GM19372 (cell line): ENCODE measurements around the gene PWWP2B.
A peak's percentile ranks its signal among the peaks of the same experiment; 100 is the strongest.

Experiments used
- ATAC-seq: cut with Tn5 transposase; IDR thresholded peaks from one replicate; pipeline ENCODE4 v1.9.1; 2021; ENCODE audit warnings: mild to moderate bottlenecking, low read depth, moderate library complexity; ENCODE audit not compliant: unreplicated experiment

PWWP2B gene

DNA sequence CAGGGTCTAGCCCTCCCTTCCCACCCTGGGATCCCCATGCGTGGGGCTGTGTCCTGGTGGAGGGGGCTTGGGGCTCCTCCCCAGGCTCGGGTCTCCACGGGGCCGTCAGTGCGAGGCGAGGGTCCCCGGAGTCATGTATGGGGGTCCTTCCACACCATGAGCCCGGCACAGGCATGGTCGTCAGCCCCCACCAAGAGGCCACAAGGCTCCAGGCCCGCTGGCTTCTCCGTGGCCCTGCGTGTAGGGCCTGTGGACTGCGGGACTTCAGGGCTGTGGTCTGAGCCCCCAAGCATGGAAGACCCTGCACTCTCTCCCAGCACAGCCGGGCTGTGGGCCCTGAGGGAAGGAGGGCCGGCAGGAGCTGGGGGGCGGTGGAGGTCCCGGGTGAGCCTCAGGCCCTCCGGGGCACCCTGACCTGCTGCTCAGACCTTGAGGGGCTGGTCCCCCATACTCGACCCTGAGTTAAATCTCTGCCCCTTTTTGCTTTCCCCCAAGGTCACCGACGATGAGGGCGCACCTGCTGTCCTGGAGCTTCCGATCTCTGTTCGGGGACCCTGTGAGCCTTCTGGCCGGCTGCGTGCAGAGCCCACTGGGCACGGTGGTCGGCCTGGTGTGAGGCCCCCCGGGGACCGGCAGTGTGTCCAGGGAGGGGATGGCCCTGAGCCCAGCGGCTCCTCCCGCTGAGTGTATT, 19.7 kb downstream of the PWWP2B start:
- no peak for ATAC-seq

DNA sequence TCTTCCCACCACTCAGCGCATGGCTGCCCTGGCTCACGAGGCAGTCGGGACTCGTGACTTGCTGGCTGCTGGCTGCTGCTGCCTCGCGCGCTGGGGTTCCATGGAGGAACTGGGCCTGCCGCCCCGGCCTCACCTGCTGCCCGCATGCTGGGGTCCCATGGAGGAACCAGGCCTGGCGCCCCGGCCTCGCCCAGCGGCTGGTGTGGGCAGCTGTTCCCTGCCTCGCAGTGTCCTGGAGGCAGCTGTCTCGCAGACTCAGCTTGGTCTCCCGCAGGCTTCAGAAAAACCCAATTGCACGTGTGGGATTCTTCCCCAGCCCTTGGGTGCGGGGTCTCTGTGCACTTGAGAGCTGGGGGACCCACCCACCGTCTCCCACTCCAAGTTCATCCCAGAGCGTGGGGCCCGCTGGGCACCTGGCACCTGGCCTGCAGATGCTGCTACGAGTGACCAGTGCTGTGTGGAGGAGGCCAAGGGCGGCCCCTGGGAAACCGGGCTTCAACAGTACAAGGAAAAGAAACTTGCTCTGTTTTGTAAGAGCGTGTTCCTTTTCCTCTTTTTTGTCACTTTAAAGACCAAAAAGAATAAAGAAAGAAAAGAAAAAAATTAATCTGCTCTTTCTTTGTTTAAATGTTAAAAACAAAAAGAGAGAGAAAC, 20.4 kb downstream of the PWWP2B start:
- ATAC-seq: no peak

DNA sequence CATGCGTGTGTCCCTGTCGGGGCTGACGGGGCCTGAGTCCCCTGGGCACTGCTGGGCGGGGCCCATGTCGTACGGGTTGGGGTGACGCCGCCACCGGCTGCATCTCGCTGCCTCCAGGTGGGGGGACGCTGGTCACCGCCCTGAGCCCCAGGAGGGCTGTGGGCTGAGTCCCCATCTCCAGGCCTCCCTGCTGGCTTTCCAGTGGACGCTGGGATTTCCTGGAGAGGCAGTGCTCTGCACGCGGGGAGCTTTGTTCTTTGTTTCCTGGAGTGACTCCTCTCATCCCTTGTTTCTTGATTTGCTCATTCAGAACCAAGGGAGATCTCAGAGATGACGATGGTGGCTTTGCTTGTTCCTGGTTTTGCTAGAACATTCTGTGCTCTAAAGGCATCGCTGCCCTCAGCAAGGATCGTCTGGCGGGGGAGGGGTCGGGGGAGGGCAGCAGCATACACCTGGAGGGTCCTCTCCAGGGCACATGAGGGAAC, 21.0 kb downstream of the PWWP2B start:
- ATAC-seq: no peak

DNA sequence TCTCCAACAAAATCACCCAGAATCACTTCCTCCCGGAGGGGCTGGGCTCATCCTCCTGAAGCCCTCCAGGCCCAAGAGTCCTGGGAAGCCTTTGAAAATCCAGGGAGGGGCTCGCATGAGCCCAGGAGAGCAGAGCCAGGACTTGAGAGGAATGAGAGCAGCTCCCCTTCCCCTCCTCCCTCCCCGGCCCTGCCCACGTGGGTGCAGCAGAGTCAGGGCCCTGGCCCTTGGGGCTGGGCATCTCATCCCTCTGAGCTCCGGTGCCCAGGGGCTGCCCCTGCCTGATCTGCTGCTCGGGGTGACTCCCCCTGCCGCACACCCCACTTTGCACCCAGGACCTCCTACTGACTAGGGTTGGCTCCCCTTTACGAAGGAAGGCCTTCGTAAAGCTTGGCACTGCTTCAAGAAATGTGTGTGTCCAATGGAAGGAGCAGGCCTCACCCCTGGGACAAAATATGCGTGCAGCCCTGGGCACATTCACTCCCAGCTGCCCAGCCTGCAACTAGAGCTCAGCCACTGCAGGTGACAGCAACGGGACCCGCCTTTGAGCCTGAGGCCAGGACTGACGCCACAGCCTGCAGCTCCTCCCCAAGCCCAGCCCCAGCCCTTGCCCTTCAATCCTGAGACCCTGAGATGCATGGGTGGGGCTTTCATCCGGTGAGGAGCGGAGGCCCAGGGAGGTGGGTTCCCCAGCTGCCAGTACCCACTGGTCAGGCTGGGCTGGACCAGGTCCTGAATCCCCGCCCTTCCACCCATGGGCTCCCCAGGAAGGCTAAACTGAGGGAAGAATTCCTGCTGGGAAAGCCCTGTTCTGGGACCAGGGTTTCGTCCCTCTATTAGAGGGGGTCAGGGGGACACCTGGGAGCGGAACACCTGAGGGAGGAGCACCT, 21.8 kb downstream of the PWWP2B start:
- ATAC-seq: no peak

DNA sequence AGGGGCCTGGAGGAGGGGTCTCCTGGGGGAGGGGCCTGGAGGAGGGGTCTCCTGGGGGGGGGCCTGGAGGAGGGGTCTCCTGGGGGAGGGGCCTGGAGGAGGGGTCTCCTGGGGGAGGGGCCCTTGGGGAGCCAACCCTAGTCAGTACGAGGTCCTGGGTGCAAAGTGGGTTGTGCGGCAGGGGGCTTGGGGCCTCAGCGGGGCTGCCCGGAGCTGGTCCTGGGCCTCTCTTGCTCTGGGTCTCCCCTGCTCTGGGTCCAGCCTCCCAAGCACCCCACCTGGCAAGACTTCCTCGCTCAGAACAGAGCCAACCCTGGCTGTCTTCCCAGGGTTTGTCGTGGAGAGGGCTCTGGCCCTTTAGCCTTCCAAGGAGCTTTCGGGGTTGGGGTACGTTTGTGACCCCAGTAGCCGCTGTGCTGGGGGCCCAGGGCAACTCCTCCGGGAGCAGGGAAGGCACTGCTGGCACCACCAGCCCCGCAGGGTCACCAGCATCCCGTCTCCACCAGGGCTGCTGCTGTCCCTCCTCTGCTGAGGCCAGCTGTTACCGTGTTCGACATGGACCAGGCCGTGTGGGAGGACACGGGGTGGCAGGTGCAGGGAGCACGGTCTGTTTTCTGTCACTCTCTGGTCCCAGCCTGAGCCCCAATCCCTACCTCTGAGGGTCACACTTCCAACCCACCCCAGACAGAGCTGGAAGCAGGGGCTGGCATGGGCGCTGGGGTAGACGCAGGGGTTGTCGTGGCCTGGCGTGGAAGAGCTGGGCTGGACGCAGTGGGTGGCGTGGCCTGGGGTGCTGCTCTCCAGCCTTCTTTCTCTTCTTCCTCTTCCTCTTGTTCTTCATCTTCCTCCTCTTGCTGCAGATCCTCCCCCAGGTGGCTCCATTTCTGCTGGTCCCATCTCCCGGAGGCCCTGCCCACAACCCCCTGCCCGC, 22.8 kb downstream of the PWWP2B start:
- no peak for ATAC-seq

DNA sequence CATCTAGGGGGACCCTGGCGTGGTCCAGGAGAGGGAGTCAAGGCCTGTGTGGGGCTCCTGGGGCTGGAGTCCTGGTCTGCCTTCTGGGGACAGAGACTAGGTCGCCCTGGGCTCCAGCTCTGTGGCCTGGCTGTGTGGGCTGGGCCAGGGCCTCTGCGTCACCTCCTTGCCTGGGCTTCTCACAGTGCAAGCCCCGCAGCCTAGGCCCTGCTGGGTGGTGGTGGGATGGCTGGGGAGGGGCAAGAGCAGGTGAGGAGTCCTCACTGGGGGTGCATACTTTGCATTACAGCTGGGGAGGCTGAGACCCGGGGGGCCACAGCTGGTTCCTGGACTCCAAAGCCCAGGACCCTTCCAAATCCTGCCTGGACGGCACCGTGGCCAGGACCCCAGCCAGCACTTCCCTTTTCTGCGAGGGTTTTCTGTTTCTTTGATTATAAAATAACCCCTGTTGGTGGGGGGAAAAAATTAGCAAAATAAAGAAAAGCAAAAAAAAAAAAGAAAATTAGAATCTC, 23.5 kb downstream of the PWWP2B start:
- no peak for ATAC-seq

DNA sequence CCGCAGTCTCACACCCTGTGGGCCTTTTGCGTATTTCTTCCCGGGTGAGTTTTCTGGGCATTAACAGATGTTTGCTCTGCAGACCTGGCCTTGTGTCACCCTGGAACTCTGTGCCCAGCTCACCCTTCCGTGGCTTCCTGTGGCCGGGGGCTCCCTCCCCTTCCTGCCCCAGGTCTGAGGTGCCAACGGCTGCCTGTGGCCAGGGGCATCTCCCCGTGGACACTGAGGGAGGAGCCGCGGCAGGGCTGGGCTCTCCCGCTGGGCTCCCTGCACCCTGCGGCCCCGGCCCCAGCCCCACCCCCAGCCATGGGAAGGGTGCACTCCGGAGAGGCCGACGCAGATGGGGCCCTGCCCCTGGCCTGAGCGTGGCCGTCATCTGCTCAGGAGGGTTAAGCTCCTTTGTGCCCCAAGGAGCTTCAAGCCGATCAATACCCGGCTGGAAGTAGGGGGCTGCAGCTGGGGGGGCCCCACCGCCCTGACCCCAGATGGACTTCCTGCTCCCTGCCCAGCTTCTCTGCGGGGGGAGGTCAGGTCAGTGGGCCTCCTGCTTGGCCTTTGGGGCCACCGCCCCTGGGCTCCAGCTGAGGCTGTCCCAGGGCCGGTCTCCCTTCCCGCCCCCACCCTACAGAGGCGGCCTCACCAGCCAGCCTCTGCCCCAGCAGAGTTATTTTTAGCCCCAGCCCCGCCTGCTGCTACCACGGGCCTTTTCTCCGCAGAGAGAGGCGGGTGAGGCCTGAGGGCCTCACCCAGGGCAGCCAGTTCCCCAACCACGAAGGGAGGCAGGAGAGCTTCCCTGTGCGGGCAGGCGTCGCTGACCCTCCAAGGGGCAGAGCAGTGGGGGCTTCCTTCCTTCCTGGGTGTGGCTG, 24.2 kb downstream of the PWWP2B start:
- peak; percentile 58 for ATAC-seq

DNA sequence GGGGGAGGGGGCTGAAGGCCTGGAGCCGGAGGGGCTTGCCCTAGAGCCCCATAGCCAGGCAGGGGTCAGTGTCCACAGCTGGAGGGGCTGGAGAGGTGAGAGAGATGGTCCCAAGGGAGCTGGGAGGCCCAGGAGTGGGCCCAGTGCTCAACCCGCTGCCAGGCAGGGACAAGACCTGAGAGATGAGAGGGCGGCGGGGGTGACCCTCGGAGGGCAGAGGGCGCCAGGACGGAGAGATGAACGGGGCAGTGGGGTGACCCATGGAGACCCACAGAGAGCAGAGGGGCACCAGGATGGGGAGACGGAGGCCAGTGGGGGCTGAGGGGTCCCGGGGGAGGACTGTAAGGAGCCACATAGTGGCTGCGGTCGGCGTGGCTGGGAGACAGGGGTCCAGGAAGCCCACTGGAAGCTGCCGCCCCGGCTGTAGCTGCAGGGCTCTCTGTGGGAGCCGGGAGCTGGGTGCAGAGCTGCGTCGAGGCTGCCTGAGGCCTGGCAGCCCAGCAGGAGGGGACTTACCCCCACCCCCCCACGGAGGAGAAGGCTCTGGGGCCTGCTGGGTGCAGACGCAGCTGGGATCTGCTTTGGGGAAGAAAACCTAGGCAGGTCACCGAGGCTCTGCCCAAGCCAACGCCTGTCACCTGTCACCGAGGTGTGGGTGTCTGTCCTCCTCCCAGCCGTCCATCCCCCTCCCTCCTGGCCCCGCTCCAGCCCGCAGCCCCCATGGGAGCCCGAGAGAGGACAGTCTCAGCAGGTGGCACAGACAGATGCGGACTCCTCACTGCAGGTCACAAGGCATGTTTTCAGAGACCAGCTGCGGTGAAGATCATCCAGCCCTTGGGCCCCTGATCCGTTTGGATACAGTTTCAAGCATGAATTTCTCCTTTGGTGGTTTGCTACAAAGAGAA, 25.1 kb downstream of the PWWP2B start:
- ATAC-seq: no peak

DNA sequence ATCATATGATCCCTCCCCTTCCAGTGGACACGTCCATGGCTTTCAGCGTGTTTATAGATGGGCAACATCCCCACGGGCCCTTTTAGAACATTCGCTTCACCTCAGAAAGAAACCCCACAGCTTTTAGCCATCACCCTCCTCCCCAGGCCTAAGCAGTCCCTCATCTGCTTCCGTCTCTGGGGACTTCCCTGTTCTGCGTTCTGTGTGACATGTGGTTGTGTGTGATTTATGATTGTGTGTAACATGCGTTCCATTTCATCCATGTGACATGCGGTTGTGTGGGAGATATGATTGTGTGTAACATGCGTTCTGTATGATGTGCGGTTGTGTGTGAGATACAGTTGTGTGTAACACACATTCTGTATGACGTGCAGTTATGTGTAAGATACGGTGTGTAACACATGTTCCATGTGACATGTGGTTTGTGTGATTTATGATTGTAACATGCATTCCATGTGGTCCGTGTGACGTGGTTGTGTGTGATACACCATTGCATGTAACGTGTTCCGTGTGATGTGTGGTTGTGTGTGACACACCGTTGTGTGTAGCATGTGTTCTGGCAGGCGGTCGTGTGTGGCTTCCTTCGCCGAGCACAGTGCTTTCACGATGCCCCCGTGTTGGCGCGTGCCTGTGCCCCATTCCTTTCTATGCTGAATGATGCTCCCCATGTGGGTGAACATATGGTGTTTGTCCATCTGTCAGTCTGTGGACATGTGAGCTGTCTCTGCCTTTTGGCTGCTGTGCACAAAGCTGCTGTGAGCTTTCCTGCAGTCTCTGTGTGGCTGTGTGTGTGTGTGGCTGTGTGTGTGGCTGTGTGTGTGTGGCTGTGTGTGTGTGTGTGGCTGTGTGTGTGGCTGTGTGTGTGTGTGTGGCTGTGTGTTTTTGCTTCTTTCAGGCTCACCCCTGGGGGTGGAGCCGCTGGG, 26.2 kb downstream of the PWWP2B start:
- ATAC-seq: no peak

DNA sequence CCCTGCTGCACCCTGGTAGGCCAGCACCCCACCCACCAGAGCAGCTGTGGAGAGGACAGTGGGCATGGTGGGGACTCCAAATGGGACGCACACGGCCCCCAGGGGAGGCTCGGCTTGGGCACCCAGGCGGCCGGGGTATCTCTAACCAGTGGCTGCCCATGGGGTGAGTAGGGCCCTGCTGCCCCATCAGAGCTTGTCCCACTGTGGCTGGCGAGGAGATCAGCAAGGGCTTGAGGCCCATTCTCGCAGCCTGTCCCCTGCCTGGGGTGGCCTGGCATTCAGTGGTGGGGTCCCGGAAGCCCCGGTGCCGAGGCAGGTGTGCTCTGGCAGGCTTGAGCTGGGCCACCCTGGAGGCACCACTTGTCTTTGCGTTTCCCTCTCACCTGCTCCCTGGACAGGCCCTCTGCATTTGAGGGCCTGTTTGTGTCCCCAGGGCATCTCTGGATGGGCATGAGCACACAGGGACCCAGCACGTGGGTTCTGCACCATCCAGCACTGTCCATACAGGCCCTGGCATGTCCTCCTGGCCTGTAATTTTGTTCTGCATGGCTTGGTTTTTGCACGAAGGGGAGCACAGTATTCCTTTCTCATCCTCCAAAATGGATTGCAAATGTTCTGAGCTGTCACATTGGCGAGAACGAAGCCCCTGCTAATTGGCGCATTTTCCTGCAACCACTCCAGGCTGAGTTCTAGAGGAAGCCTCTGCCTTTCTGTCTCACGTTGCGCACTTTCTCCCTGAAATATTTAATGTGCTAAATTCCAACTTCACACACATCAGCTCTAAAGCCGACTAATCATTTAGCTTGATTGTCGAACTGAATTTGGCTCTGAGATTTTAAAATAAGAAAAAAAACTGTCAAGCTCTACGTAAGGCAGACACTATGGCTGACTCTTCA, 27.2 kb downstream of the PWWP2B start:
- no peak for ATAC-seq

DNA sequence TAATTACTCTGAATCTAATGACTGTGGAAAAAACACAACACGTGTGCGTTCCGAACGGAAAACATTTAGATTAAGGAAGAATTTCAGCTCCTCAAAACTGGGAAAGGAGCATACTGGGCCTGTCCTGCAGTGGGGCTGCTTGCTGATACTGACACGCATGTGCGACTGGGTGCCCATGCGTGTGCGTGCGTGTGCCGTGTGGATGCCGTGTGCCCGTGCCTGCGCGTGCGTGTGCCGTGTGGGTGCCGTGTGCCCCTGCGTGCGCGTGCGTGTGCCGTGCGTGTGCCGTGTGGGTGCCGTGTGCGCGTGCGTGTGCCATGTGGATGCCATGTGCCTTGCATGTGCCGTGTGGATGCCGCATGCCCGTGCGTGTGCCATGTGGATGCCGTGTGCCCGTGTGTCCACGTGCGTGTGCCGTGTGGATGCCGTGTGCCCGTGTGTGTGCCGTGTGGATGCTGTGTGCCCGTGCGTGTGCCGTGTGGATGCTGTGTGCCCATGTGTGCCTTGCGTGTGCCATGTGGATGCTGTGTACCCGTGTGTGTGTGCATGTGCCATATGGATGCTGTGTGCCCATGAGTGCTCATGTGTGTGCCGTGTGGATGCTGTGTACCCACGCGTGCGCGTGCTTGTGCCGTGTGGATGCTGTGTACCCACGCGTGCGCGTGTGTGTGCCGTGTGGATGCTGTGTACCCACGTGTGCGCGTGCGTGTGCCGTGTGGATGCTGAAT, 28.2 kb downstream of the PWWP2B start:
- ATAC-seq: no peak

DNA sequence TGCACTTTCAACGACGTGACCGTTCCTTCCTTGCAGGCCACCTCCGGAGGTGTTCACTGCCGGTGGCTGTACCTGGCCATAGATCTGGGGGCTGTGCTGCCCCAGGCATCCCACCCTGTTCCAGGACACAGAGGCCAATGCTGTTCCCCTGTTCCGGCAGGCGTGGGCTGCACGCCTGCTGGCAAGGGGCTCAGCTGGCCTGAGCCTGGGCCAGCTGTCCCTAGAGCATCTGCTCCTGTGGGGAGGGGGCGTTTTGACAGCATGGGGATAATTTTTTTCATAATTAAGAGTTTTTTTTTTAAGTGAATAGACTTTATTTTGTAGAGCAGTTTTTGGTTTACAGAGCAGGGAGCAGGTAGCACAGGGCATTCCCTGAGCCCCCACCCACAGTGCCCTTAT, 28.8 kb downstream of the PWWP2B start:
- no peak for ATAC-seq

DNA sequence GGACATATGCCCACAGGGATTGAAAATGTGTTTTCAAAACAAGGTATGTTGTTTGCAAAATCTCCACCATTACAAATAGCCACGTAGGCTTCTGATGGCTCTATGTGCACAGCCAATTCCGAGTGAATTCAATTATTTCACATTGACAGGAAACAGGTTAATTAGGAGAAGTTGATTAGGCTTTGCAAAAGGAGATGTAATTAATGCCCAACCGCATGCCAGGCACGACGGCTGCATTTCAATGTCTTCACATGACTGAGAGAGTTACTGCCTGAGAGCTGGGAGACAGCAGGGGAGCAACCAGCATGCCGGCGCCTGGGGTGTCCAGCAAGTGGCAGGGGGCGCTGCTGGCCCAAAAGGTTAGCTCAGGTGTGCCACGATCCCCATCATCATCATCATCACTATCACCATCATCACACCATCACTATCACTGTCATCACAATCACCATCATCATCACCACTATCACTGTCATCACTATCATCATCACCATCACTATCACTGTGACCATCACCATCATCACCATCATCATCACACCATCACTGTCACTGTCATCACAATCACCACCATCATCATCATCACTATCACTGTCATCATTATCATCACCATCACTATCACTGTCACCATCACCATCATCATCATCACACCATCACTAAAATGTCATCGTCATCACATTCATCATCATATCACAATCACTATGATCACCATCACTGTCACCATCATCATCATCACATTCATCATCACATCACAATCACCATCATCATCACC, 30.2 kb downstream of the PWWP2B start:
- no peak for ATAC-seq

DNA sequence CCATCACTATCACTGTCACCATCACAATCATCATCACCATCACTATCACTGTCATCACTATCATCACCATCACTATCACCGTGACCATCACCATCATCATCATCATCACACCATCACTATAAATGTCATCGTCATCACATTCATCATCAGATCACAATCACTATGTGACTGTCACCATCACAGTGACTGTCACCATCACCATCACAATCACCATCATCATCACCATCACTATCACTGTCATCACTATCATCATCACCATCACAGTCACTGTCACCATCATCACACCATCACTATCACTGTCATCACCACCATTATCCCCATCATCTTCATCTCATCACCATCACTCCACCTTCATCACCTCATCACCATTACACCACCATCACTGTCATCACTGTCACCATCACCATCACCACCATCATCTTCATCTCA, 31.0 kb downstream of the PWWP2B start:
- ATAC-seq: no peak
